ENCODE results near the gene SMAD7. TPM values are rescaled to one million over a fixed set of nuclear protein-coding genes. Genes with fewer than 3 reads are reported as not detected.

Gene SMAD7
- total and polyA plus RNA-seq, 4 donors, result 11.8 to 58.8 (median 35.8) TPM

DNA sequence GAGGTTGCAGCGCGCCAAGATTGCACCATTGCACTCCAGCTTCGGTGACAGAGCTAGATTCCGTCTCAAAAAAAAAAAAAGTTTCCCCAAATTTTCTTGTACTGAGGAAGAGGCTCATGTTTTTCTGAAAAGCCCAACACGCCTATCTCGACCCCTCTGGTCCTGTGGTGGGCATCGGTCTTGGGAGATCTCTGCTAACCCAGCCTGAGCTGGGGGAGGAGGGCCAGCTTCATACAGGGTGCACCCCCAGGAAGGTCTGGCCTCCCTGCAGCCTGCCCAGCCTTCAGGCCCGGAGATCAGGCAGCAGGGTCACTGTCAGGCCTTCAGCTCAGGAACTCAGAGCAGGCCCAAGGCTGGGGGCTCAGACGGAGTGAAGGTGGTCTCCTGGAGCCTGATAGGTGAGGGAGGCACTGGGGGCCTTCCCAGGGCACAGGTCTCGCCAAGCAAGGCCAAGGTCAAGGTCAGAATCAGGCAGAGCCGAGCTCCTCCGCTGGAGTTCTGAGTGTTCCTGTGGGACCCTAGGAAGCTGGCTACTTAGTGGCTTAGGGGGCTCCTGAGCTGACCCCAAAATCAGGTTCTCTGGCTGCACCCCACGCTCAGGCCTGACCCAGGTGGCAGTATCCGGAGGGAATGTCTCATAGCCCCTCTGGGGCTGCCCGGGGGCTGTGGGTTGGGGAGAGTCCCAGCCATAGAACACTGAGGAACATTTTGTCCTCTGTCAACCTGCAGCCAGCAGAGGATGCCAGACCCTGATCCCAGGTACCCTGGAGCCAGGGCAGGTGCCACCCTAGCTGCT, 37.9 kb upstream of the SMAD7 start:
- Histone ChIP-seq H3K4me1 (ENCODE audit: control insufficient read depth in 5 of 5, insufficient read depth in 5 of 5, low read length in 5 of 5) (peaks cover 0 to 38% (median 15%) of the 10 kb centered on the region in 5 donors), H3K27me3 (ENCODE audit: control insufficient read depth in 3 of 3, insufficient read depth in 3 of 3, low read length in 2 of 3) (no peaks in the 10 kb centered on the region), H3K9me3 (ENCODE audit: control insufficient read depth in 4 of 4, insufficient read depth in 3 of 4, low read length in 3 of 4) (no peaks in the 10 kb centered on the region), H3K27ac (ENCODE audit: low read depth in 1 of 2, low read length in 1 of 2) (no peak overlapping the region), H3K9ac (ENCODE audit: insufficient read depth in 1 of 2, low read length in 2 of 2) (no peak overlapping the region), H3K36me3 (ENCODE audit: control insufficient read depth in 4 of 4, insufficient read depth in 4 of 4, low read length in 4 of 4) (no peaks in the 10 kb centered on the region), H3K4me3 (no peak overlapping the region)
- DNase-seq, result no peak
- TF ChIP-seq, protein P1, sequence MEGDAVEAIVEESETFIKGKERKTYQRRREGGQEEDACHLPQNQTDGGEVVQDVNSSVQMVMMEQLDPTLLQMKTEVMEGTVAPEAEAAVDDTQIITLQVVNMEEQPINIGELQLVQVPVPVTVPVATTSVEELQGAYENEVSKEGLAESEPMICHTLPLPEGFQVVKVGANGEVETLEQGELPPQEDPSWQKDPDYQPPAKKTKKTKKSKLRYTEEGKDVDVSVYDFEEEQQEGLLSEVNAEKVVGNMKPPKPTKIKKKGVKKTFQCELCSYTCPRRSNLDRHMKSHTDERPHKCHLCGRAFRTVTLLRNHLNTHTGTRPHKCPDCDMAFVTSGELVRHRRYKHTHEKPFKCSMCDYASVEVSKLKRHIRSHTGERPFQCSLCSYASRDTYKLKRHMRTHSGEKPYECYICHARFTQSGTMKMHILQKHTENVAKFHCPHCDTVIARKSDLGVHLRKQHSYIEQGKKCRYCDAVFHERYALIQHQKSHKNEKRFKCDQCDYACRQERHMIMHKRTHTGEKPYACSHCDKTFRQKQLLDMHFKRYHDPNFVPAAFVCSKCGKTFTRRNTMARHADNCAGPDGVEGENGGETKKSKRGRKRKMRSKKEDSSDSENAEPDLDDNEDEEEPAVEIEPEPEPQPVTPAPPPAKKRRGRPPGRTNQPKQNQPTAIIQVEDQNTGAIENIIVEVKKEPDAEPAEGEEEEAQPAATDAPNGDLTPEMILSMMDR (IDR thresholded peaks at IDR 0.05; ENCODE audit: control extremely low read depth, extremely low read depth), result no peak
- ATAC-seq (ENCODE audit: insufficient read depth, low FRiP score), result no peak
- WGBS, 2 donors, result 88 to 90% methylated on average over 15 of the region's 15 CpGs

DNA sequence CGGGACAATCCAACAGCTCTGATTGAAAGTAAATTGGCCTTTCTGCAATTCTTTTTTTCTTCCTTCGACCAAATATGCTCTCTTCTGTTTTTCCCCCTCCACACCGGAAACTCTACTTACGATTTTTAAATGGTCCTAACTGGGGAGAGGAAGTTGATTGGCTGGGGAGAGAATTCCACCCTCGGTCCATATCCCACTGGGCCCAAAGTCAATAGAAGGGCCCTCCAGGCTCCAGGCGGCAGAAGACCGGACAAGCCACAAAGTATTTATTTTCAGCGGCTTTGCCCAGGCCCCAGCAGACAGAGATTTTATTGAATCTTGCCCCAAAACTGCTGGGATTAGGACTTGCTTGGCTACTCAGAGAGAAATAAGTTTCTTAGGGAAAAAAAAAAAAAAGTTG, 37.1 kb upstream of the SMAD7 start:
- no peaks in the 10 kb centered on the region for H3K36me3 ChIP-seq (ENCODE audit: control insufficient read depth in 4 of 4, insufficient read depth in 4 of 4, low read length in 4 of 4)
- no peak for ATAC-seq (ENCODE audit: insufficient read depth, low FRiP score)
- H3K9ac ChIP-seq (ENCODE audit: insufficient read depth in 1 of 2, low read length in 2 of 2), result no peak overlapping the region
- no peak overlapping the region for H3K4me3 ChIP-seq
- WGBS, 2 donors, result 78 to 84% methylated on average over 8 of the region's 8 CpGs
- TF ChIP-seq, protein P1 (IDR thresholded peaks at IDR 0.05; ENCODE audit: control extremely low read depth, extremely low read depth), result no peak
- H3K27me3 ChIP-seq (ENCODE audit: control insufficient read depth in 3 of 3, insufficient read depth in 3 of 3, low read length in 2 of 3), result no peaks in the 10 kb centered on the region
- no peak overlapping the region for H3K27ac ChIP-seq (ENCODE audit: low read depth in 1 of 2, low read length in 1 of 2)
- H3K4me1 ChIP-seq (ENCODE audit: control insufficient read depth in 5 of 5, insufficient read depth in 5 of 5, low read length in 5 of 5), result peaks cover 0 to 34% (median 15%) of the 10 kb centered on the region in 5 donors
- no peaks in the 10 kb centered on the region for H3K9me3 ChIP-seq (ENCODE audit: control insufficient read depth in 4 of 4, insufficient read depth in 3 of 4, low read length in 3 of 4)
- no peak for DNase-seq

DNA sequence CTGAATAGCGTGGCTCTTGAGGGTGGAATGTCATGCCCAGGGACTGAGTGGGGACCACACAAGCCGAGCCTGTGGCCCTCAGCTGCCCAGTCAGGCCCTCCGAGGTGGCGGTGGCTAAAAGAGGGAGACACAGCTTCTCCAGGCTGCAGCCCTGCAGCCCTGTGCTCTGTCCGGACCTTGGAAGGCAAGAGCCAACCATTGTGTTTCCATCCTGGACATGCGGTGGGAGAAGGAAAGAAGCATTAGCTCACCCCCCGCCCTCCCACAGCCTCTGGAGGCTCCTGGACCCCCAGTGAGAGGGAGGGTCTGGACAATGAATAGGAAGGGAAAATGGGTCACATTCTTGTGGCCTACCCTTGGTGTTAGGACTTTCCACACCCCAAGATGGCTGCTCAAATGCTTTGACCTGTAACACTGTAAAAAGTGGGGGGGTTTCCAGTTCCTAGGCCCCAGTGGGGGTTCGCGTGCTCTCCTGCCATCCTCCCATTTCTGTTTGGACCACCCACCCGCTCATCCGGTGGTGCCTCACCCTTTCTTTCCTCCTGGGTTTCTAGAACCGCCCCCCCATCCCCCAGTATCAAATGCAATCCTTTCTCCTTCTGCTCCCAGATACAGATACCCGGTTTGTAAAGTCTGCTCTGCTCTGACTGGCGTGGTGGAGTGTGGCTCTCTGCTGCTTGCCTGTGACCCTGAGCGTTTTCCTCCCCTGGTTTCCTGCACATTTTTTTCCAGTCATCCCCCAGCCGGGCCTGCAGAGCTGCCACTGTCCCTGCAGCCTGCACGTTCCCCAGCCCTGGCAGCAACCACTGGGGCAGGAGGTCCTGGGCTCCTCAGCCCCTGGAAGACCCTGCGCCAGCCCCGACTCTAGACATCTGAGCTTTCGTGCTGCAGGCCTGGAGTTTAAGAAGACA, 36.3 kb upstream of the SMAD7 start:
- 88 to 90% methylated on average over 20 of the region's 20 CpGs for WGBS, 2 donors

More for the DNA sequence above, 36.3 kb upstream of the SMAD7 start:
- Histone ChIP-seq H3K36me3 (ENCODE audit: control insufficient read depth in 4 of 4, insufficient read depth in 4 of 4, low read length in 4 of 4) (no peaks in the 10 kb centered on the region), H3K27me3 (ENCODE audit: control insufficient read depth in 3 of 3, insufficient read depth in 3 of 3, low read length in 2 of 3) (no peaks in the 10 kb centered on the region), H3K9ac (ENCODE audit: insufficient read depth in 1 of 2, low read length in 2 of 2) (no peak overlapping the region), H3K9me3 (ENCODE audit: control insufficient read depth in 4 of 4, insufficient read depth in 3 of 4, low read length in 3 of 4) (no peaks in the 10 kb centered on the region), H3K4me1 (ENCODE audit: control insufficient read depth in 5 of 5, insufficient read depth in 5 of 5, low read length in 5 of 5) (peaks cover 0 to 34% (median 15%) of the 10 kb centered on the region in 5 donors), H3K27ac (ENCODE audit: low read depth in 1 of 2, low read length in 1 of 2) (no peak overlapping the region), H3K4me3 (no peak overlapping the region)
- DNase-seq (peak in 1 of 3 donors; percentile 29), ATAC-seq (ENCODE audit: insufficient read depth, low FRiP score) (no peak)
- TF ChIP-seq, protein P1 (IDR thresholded peaks at IDR 0.05; ENCODE audit: control extremely low read depth, extremely low read depth), result no peak

Data from lung (tissue), 12 donors.